Spleen (tissue), 11 donors: ENCODE measurements around the gene FOXP1. TPM values are rescaled to one million over a fixed set of nuclear protein-coding genes. Genes with fewer than 3 reads are reported as not detected.
"Not testable (repeated sequence)": the region's sequence is repeated elsewhere in the genome, so short reads cannot be mapped to it uniquely, and the experiment has no call there.

ENCODE experiments used
- DNase-seq: peaks from one replicate; pipeline ENCODE4 v3.0.0-alpha.2; 2020
- H3K27ac ChIP-seq, 8 donors: fragments of 200-600 bp; sonication (generic) in 7 of 8; 1 replicate in 4 of 8; 2 replicates in 4 of 8; pipeline versions ENCODE4 v1.5.0 to v1.8.0; 2016 to 2021; ENCODE audit warnings: inconsistent platforms in 4 of 8, mild to moderate bottlenecking in 4 of 8, moderate library complexity in 1 of 8
- H3K27me3 ChIP-seq, 7 donors: fragments of 200-600 bp; sonication (generic) in 6 of 7; replicated peaks in 1 of 7; 1 replicate in 4 of 7; 2 replicates in 3 of 7; pipeline versions ENCODE4 v1.5.0 to v1.8.0; 2016 to 2021; ENCODE audit warnings: inconsistent platforms in 3 of 7, mild to moderate bottlenecking in 1 of 7
- H3K36me3 ChIP-seq, 6 donors: fragments of 200-600 bp; sonication (generic) in 5 of 6; 1 replicate in 4 of 6; 2 replicates in 2 of 6; pipeline versions ENCODE4 v1.5.0 to v1.8.0; 2016 to 2021; ENCODE audit warnings: inconsistent platforms in 2 of 6
- H3K4me1 ChIP-seq, 6 donors: fragments of 200-600 bp; sonication (generic) in 5 of 6; 1 replicate in 3 of 6; 2 replicates in 3 of 6; pipeline versions ENCODE4 v1.5.0 to v1.8.0; 2016 to 2021; ENCODE audit warnings: inconsistent platforms in 3 of 6
- H3K4me3 ChIP-seq, 8 donors: fragments of 200-600 bp; sonication (generic) in 7 of 8; 1 replicate in 4 of 8; 2 replicates in 4 of 8; pipeline versions ENCODE4 v1.5.0 to v1.8.0; 2016 to 2021; ENCODE audit warnings: inconsistent platforms in 4 of 8, mild to moderate bottlenecking in 4 of 8, moderate library complexity in 2 of 8
- H3K9me3 ChIP-seq, 8 donors: fragments of 200-600 bp; sonication (generic) in 7 of 8; 1 replicate in 4 of 8; 2 replicates in 4 of 8; pipeline versions ENCODE4 v1.5.0 to v1.8.0; 2016 to 2021; ENCODE audit warnings: inconsistent platforms in 4 of 8
- POLR2A ChIP-seq, 3 donors: fragments of 450-650 bp; IDR thresholded peaks; one replicate each; pipeline ENCODE4 v1.5.1; 2017; ENCODE audit warnings: antibody characterized with exemption in 3 of 3, mild to moderate bottlenecking in 1 of 3
- POLR2AphosphoS5 ChIP-seq, 3 donors: sonication (generic); formaldehyde crosslinking; IDR thresholded peaks; one replicate each; pipeline ENCODE4 v1.5.1; 2017; ENCODE audit warnings: antibody characterized with exemption in 3 of 3
- WGBS, 5 donors: extraction: QIAGEN DNeasy Blood & Tissue Kit in 3 of 5; methylation state at CpG; one replicate each; pipeline versions ENCODE4 v1.1.5 to v1.1.7; 2013 to 2018; 5-methylcytosine and 5-hydroxymethylcytosine counted together
- intact Hi-C: fragments of 100-400 bp; cut with DNase I; formaldehyde crosslinking; loops from one replicate; pipeline ENCODE4 v1.15.0; 2023; ENCODE audit warnings: low total_unique reads
- polyA plus RNA-seq, 3 donors: library from polyadenylated mRNA; stranded (reverse); fragments of 200-250 nt; gene quantifications; one replicate each; pipeline ENCODE4 v1.2.1, GENCODE V29; 2013
- total RNA-seq, 7 donors: library from RNA; depleted of rRNA in 3 of 7; stranded (reverse); fragments of >200 nt in 3 of 7; fragmentation: NEBNext Ultra II Directional in 4 of 7; extraction: Animal tissue kit (Norgen Biotek cat#: 25700) in 4 of 7; gene quantifications; one replicate each; pipeline versions ENCODE4 v1.1.0 to v1.2.1, GENCODE V29; 2016 to 2021
- TF ChIP-seq, protein P1 (sequence below), 11 experiments: fragments of 200-600 bp in 7 of 11; fragments of 450-650 bp in 4 of 11; sonication (generic) in 4 of 11; IDR thresholded peaks in 8 of 11; conservative IDR thresholded peaks in 3 of 11; 1 replicate in 7 of 11; 2 replicates in 4 of 11; pipeline versions ENCODE4 v1.4.0 to v1.8.0; 2016 to 2021; ENCODE audit warnings: antibody characterized with exemption in 11 of 11, inconsistent platforms in 4 of 11, mild to moderate bottlenecking in 1 of 11
- donor health status: healthy with polysubstance abuse.
- donor health status: DM: no; HTN: no; CAD: no; lungs with moderate emphysema.
- donor health status: DM: no; HTN: no; CAD: no.
- donor health status: Bipolar disorder and iron deficiency.
- donor health status: healthy.
- donor health status: DM: no; HTN: no; CAD: no.
- donor health status: DM: yes; HTN: yes; CAD: no.

FOXP1 gene
- total and polyA plus RNA-seq, 10 donors: 11.1 to 202 (median 153) TPM

DNA sequence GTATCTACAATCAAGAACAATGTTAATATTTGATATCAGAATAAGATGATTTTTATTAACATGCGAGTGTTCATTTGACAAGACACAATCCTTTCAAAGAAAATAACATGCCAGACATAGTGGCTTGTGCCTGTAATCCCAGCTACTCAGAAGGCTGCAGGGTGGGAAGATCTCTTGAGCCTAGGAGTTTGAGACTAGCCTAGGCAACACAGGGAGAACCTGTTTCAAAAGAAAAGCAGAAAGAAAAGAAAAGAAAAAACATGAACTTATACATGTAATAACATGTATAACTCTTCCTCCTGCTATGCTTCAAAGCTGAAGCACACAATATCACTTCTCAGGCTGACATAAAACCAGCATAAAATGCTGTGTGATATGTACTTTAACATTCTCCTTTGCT, 253.7 kb downstream of the FOXP1 start:
- 86 to 100% (median 97%) methylated on average over 1 of the region's 1 CpG for WGBS, 5 donors
- intact Hi-C loops: no loop called here
- no peak for DNase-seq
- peaks cover 0 to 10% (median 5%) of the 10 kb centered on the region in 8 donors for H3K9me3 ChIP-seq
- H3K27ac ChIP-seq: no peak overlapping the region
- H3K4me1 ChIP-seq: peaks cover 0 to 14% (median 0%) of the 10 kb centered on the region in 6 donors
- TF ChIP-seq, protein P1, sequence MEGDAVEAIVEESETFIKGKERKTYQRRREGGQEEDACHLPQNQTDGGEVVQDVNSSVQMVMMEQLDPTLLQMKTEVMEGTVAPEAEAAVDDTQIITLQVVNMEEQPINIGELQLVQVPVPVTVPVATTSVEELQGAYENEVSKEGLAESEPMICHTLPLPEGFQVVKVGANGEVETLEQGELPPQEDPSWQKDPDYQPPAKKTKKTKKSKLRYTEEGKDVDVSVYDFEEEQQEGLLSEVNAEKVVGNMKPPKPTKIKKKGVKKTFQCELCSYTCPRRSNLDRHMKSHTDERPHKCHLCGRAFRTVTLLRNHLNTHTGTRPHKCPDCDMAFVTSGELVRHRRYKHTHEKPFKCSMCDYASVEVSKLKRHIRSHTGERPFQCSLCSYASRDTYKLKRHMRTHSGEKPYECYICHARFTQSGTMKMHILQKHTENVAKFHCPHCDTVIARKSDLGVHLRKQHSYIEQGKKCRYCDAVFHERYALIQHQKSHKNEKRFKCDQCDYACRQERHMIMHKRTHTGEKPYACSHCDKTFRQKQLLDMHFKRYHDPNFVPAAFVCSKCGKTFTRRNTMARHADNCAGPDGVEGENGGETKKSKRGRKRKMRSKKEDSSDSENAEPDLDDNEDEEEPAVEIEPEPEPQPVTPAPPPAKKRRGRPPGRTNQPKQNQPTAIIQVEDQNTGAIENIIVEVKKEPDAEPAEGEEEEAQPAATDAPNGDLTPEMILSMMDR (IDR thresholded peaks at IDR 0.05 in 8 of 11, conservative IDR thresholded peaks at IDR 0.05 in 3 of 11): no peak
- H3K4me3 ChIP-seq: no peak overlapping the region
- peaks cover 0 to 47% (median 4%) of the 10 kb centered on the region in 6 donors for H3K36me3 ChIP-seq
- H3K27me3 ChIP-seq: no peaks in the 10 kb centered on the region

DNA sequence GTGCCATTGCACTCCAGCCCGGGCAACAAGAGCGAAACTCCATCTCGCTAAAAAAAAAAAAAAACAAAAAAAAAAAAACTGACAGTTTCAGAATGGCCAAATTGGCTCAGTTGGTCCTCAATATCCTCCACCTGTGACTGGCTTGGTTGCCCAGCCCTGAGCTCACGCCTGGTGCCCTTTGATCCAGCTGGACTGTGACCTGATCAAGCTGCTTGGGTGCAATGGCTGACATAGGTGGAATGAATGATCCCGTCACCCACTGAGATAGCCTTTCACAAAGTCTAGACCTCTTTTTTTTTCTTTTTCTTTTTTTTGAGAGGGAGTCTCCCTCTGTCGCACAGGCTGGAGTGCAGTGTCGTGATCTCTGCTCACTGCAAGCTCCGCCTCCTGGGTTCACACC, 254.6 kb downstream of the FOXP1 start:
- Histone ChIP-seq H3K36me3 (peaks cover 0 to 38% (median 4%) of the 10 kb centered on the region in 6 donors), H3K27ac (no peak overlapping the region), H3K4me3 (no peak overlapping the region), H3K9me3 (peaks cover 0 to 11% (median 5%) of the 10 kb centered on the region in 8 donors), H3K4me1 (peaks cover 0 to 14% (median 0%) of the 10 kb centered on the region in 6 donors), H3K27me3 (no peaks in the 10 kb centered on the region)
- no peak for TF ChIP-seq POLR2A (IDR thresholded peaks at IDR 0.05)
- TF ChIP-seq POLR2AphosphoS5 (IDR thresholded peaks at IDR 0.05): no peak
- TF ChIP-seq, protein P1 (IDR thresholded peaks at IDR 0.05 in 8 of 11, conservative IDR thresholded peaks at IDR 0.05 in 3 of 11): no peak
- whole genome bisulfite sequencing, 5 donors: 92 to 97% (median 95%) methylated on average over 7 to 8 of the region's 8 CpGs
- intact Hi-C loops: no loop called here
- no peak for DNase-seq

DNA sequence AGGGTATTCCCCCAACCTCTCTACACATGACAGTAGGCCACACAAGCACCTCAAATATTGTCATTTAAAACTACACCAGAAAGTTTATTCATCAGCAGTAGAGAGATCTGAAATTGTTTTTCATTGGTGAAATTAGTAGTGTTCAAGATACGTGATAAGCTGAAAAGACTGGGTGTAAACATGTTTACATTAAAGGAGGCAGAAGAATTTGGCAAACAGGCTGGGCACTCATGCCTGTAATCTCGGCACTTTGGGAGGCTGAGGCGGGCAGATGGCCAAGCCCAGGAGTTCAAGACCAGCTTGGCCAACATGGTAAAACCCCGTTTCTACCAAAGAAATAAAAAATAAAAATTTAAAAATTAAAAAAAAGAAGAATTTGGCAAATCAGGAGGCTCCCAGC, 255.6 kb downstream of the FOXP1 start:
- no peak for DNase-seq
- intact Hi-C loops: no loop called here
- H3K4me1 ChIP-seq: peaks cover 0 to 10% (median 0%) of the 10 kb centered on the region in 6 donors
- H3K27ac ChIP-seq: no peak overlapping the region
- H3K27me3 ChIP-seq: no peaks in the 10 kb centered on the region
- WGBS, 5 donors: 91 to 99% (median 94%) methylated on average over 4 of the region's 4 CpGs
- H3K9me3 ChIP-seq: peaks cover 0 to 11% (median 5%) of the 10 kb centered on the region in 8 donors
- H3K36me3 ChIP-seq: peaks cover 0 to 30% (median 4%) of the 10 kb centered on the region in 6 donors
- TF ChIP-seq, protein P1 (IDR thresholded peaks at IDR 0.05 in 8 of 11, conservative IDR thresholded peaks at IDR 0.05 in 3 of 11): no peak
- TF ChIP-seq POLR2A (IDR thresholded peaks at IDR 0.05) (no peak), POLR2AphosphoS5 (IDR thresholded peaks at IDR 0.05) (no peak)
- H3K4me3 ChIP-seq: no peak overlapping the region

DNA sequence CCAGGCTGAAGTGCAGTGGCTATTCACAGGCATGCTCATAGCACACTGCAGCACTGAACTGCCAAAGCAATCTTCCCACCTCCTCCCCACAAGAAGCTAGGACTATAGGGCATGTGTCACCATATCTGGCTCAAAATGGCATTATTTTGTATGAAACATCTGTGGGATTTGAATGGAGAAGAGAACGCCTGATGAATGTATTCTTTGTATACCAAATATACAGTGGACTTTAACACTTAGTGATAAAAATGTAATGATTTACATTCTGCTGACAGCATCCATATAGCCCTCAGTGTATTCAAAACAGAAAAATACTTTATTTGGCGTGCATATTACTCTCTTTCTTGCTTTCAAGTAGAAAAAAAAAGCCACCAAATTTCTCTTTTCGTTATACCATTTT, 257.8 kb downstream of the FOXP1 start:
- WGBS, 5 donors: 85 to 89% (median 89%) methylated on average over 3 of the region's 3 CpGs
- Histone ChIP-seq H3K27ac (no peak overlapping the region), H3K4me1 (peaks cover 0 to 9% (median 0%) of the 10 kb centered on the region in 6 donors), H3K4me3 (no peak overlapping the region), H3K36me3 (peaks cover 0 to 11% (median 1%) of the 10 kb centered on the region in 6 donors), H3K27me3 (no peaks in the 10 kb centered on the region), H3K9me3 (peaks cover 0 to 6% (median 3%) of the 10 kb centered on the region in 8 donors)
- intact Hi-C loops: no loop called here
- TF ChIP-seq, protein P1 (IDR thresholded peaks at IDR 0.05 in 8 of 11, conservative IDR thresholded peaks at IDR 0.05 in 3 of 11): no peak
- TF ChIP-seq POLR2A (IDR thresholded peaks at IDR 0.05): no peak
- no peak for TF ChIP-seq POLR2AphosphoS5 (IDR thresholded peaks at IDR 0.05)
- DNase-seq: no peak

DNA sequence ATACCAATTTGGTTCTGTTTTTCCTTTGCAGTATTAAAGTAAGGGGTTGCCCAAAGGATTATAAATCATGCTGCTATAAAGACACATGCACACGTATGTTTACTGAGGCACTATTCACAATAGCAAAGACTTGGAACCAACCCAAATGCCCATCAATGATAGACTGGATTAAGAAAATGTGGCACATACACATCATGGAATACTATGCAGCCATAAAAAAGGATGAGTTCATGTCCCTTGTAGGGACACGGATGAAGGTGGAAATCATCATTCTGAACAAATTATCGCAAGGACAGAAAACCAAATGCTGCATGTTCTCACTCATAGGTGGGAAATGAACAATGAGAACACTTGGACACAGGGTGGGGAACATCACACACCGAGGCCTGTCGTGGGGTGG, 259.3 kb downstream of the FOXP1 start:
- peaks cover 0 to 14% (median 0%) of the 10 kb centered on the region in 6 donors for H3K4me1 ChIP-seq
- H3K27ac ChIP-seq, DNase-seq, H3K4me3 ChIP-seq, H3K9me3 ChIP-seq, H3K36me3 ChIP-seq, intact Hi-C loops, H3K27me3 ChIP-seq: not testable (repeated sequence)
- WGBS, 5 donors: 77 to 100% (median 95%) methylated on average over 5 of the region's 5 CpGs
